Endothelial cell (in vitro differentiated cells): Measurements from ENCODE around the gene TBC1D19. TPM values are rescaled to one million over a fixed set of nuclear protein-coding genes. Genes with fewer than 3 reads are reported as not detected.

Experiments
- DNase-seq: peaks from one replicate; pipeline ENCODE4 v3.0.0; 2021; ENCODE audit warnings: low spot score
- H3K27ac Mint-ChIP-seq: one replicate; pipeline ENCODE4 v1.8.0; 2021; ENCODE audit warnings: mixed read lengths, inconsistent platforms; ENCODE audit not compliant: unreplicated experiment
- H3K27me3 Mint-ChIP-seq: one replicate; pipeline ENCODE4 v1.8.0; 2021; ENCODE audit warnings: mild to moderate bottlenecking, moderate library complexity, mixed read lengths, inconsistent platforms; ENCODE audit not compliant: unreplicated experiment
- H3K36me3 Mint-ChIP-seq: one replicate; pipeline ENCODE4 v1.8.0; 2021; ENCODE audit warnings: mild to moderate bottlenecking, low read depth, mixed read lengths, inconsistent platforms; ENCODE audit not compliant: unreplicated experiment
- H3K4me1 Mint-ChIP-seq: one replicate; pipeline ENCODE4 v1.8.0; 2021; ENCODE audit warnings: mild to moderate bottlenecking, mixed read lengths, inconsistent platforms; ENCODE audit not compliant: unreplicated experiment
- H3K4me3 Mint-ChIP-seq: one replicate; pipeline ENCODE4 v1.8.0; 2021; ENCODE audit warnings: mild to moderate bottlenecking, mixed read lengths, inconsistent platforms; ENCODE audit not compliant: unreplicated experiment
- H3K9me3 Mint-ChIP-seq: one replicate; pipeline ENCODE4 v1.8.0; 2021; ENCODE audit warnings: mixed read lengths, inconsistent platforms; ENCODE audit not compliant: unreplicated experiment
- total RNA-seq: library from RNA; stranded (reverse); fragmentation: NEBNext Ultra II Directional; extraction: Animal tissue kit (Norgen Biotek cat#: 25700); gene quantifications from one replicate; pipeline ENCODE4 v1.2.1, GENCODE V29; 2021; ENCODE audit not compliant: unreplicated experiment
- TF ChIP-seq, protein P1 (sequence below): fragments of 200-600 bp; sonication (generic); IDR thresholded peaks from one replicate; pipeline ENCODE4 v1.5.0; 2021; ENCODE audit warnings: antibody characterized with exemption; ENCODE audit not compliant: unreplicated experiment

Gene TBC1D19
- total RNA-seq, 1 donor from 2014 or later = 5.2 TPM

DNA sequence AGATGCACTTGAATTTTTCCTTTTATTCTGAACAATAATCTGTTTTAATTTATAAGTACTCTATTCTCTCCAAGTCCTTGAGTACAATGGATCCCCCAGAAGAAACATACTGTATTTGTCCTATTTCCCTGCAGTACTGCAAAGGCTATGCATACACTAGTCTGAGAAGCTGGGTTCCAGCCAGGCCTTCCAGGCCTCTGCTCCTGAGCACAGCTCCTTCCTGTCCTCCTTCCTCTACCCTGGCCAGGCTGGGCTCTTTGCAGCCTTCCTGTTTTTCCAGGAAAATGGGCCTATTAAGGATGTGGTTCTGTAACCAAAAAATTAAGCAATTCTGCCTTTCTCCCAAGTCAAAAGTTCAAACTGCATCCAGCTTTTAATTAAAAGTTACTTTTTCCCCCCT lies 208.8 kb downstream of the TBC1D19 start:
- peaks cover 8% of the 10 kb centered on the region for H3K27me3 Mint-ChIP-seq
- TF ChIP-seq, protein P1, sequence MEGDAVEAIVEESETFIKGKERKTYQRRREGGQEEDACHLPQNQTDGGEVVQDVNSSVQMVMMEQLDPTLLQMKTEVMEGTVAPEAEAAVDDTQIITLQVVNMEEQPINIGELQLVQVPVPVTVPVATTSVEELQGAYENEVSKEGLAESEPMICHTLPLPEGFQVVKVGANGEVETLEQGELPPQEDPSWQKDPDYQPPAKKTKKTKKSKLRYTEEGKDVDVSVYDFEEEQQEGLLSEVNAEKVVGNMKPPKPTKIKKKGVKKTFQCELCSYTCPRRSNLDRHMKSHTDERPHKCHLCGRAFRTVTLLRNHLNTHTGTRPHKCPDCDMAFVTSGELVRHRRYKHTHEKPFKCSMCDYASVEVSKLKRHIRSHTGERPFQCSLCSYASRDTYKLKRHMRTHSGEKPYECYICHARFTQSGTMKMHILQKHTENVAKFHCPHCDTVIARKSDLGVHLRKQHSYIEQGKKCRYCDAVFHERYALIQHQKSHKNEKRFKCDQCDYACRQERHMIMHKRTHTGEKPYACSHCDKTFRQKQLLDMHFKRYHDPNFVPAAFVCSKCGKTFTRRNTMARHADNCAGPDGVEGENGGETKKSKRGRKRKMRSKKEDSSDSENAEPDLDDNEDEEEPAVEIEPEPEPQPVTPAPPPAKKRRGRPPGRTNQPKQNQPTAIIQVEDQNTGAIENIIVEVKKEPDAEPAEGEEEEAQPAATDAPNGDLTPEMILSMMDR = no peak
- no peaks in the 10 kb centered on the region for H3K36me3 Mint-ChIP-seq
- H3K9me3 Mint-ChIP-seq = no peaks in the 10 kb centered on the region
- no peak for DNase-seq
- H3K27ac Mint-ChIP-seq = no peak overlapping the region
- H3K4me3 Mint-ChIP-seq = no peak overlapping the region
- H3K4me1 Mint-ChIP-seq = peaks cover 30% of the 10 kb centered on the region

DNA sequence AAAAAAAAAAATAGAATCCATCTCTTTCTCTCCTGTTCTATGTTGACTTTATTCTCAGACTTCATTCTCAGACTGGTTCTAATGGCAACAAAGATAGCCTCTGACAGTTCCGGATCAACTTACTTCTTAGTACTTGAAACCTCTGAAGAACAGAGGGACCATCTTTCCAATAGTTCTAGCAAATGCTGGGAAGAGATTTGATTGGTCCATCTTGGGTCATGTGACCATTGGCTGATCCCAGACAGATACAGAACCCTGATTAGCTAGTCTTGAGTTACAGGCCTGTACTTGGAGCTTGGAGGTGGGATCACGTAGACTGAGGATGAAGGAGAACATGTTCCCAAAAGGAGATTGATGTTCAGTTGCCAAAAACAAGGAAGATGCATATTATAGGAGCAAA lies 209.9 kb downstream of the TBC1D19 start:
- Mint-ChIP-seq H3K4me3 (no peak overlapping the region), H3K4me1 (peaks cover 21% of the 10 kb centered on the region), H3K9me3 (no peaks in the 10 kb centered on the region), H3K27me3 (peaks cover 8% of the 10 kb centered on the region), H3K27ac (no peak overlapping the region), H3K36me3 (no peaks in the 10 kb centered on the region)
- DNase-seq = no peak
- TF ChIP-seq, protein P1 = no peak

DNA sequence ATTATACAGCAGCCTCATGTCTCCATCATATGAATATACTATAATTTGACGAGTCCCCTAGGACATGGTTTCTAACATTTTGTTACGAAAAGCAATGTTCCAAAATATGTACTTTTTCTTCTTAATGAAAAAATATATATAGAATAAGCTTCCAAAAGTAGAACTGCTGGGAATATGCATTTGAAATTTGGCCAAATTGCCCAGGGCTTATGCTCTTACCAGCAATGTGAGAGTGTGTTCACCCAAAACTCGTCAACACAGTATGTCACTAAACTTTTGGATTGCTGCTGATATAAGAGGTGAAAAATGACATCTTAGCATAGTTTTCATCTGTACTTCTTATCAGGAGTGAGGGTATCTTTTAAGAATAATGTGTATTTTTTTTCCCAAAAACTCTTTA lies 212.2 kb downstream of the TBC1D19 start:
- no peak for DNase-seq
- no peak overlapping the region for H3K27ac Mint-ChIP-seq
- H3K4me1 Mint-ChIP-seq = peaks cover 21% of the 10 kb centered on the region
- H3K36me3 Mint-ChIP-seq = no peaks in the 10 kb centered on the region
- H3K9me3 Mint-ChIP-seq = no peaks in the 10 kb centered on the region
- peaks cover 6% of the 10 kb centered on the region for H3K27me3 Mint-ChIP-seq
- no peak overlapping the region for H3K4me3 Mint-ChIP-seq
- TF ChIP-seq, protein P1 = no peak

DNA sequence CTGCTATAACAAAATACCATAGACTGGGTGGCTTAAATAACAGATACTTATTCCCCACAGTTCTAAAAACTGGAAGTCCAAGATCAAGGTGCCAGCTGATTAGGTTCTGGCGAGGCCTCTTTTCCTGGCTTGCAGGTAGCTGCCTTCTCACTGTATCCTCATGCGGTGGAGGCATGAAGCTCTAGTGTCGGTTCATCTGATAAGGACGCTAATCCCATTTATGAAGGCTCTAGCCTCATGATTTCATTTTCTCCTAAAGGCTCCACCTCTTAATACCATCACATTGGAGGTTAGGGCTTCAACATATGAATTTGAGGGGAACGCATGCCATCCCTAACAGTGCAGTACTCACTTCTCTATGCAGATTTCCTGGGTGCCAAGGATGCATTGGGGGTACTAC lies 218.9 kb downstream of the TBC1D19 start:
- no peak for DNase-seq
- H3K4me3 Mint-ChIP-seq = no peak overlapping the region
- H3K36me3 Mint-ChIP-seq = no peaks in the 10 kb centered on the region
- H3K27ac Mint-ChIP-seq = no peak overlapping the region
- TF ChIP-seq, protein P1 = no peak
- H3K9me3 Mint-ChIP-seq = no peaks in the 10 kb centered on the region
- H3K27me3 Mint-ChIP-seq = peaks cover 3% of the 10 kb centered on the region
- peaks cover 25% of the 10 kb centered on the region for H3K4me1 Mint-ChIP-seq

DNA sequence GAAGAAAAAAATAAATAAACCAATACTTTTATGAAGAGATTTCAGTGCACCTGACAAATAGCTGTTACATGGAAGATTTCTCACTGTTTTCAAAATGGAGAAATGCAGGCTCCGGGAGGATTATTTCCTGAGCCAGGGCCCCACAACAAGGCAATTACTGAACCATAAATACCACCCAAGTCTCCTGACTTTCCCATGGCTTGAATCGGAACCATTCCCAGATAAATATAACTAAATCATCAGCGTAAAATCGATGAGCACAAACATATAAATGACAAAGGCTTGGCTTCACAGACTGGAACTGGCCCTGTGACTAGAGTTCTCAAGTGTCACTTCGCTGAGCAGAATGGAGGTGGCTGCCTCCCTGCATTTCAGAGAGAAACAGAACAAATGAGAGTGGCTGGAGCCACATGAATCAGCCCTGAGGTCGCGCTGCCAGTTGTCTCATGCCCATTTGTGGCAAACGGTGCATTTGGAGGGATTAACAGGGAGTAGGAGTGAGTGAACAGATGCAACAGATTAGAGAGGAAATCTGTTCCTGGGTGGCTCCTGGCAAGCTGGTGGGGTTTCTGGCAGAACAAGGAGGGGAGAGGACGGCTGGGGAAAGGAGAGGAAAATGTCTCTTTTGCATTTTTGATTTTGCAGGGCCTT lies 219.5 kb downstream of the TBC1D19 start:
- TF ChIP-seq, protein P1 = no peak
- Mint-ChIP-seq H3K27ac (no peak overlapping the region), H3K27me3 (peaks cover 3% of the 10 kb centered on the region), H3K4me3 (no peak overlapping the region), H3K36me3 (no peaks in the 10 kb centered on the region), H3K9me3 (no peaks in the 10 kb centered on the region), H3K4me1 (peaks cover 25% of the 10 kb centered on the region)
- DNase-seq = no peak
